CD4-positive, alpha-beta T cell treated with Interleukin-6 at 100 ng/mL for 8 hours (primary cell): ENCODE measurements around the gene CFAP73.
A peak's percentile ranks its signal among the peaks of the same experiment; 100 is the strongest.
"Not testable (repeated sequence)": the region's sequence is repeated elsewhere in the genome, so short reads cannot be mapped to it uniquely, and the experiment has no call there.

Experiments used
- DNase-seq: peaks from one replicate; pipeline ENCODE4 v3.0.0-alpha.2; 2020; ENCODE audit warnings: mixed read lengths, low spot score

Gene CFAP73

GRCh38 chr12:113149361-113150150, at the start of gene CFAP73:
Gene CFAP73 (plus strand): TSS chr12:113149724. CDS start chr12:113149858, 134 bp downstream.
- DNase-seq: no peak

GRCh38 chr12:113099764-113100163, 49.8 kb upstream of the CFAP73 start:
- no peak for DNase-seq

GRCh38 chr12:113101751-113102150, 47.8 kb upstream of the CFAP73 start:
- no peak for DNase-seq

GRCh38 chr12:113102811-113103210, 46.7 kb upstream of the CFAP73 start:
- DNase-seq: no peak

GRCh38 chr12:113103756-113104450, 45.6 kb upstream of the CFAP73 start:
- peak; percentile 72 for DNase-seq

- no peak for DNase-seq
These were observed 44.5 kb upstream of the CFAP73 start for GRCh38 chr12:113104953-113105510.

- no peak for DNase-seq
These were observed 43.8 kb upstream of the CFAP73 start for GRCh38 chr12:113105606-113106271.

- DNase-seq: no peak
These were observed 43.2 kb upstream of the CFAP73 start for GRCh38 chr12:113106361-113106760.

- no peak for DNase-seq
These were observed 41.2 kb upstream of the CFAP73 start for GRCh38 chr12:113108308-113108707.

GRCh38 chr12:113109360-113109759, 40.2 kb upstream of the CFAP73 start:
- no peak for DNase-seq

GRCh38 chr12:113109872-113110599, 39.5 kb upstream of the CFAP73 start:
- DNase-seq: no peak

- no peak for DNase-seq
These were observed 38.3 kb upstream of the CFAP73 start for GRCh38 chr12:113111247-113111646.

GRCh38 chr12:113112043-113112899, 37.3 kb upstream of the CFAP73 start:
- DNase-seq: no peak

GRCh38 chr12:113113397-113113796, 36.1 kb upstream of the CFAP73 start:
- no peak for DNase-seq

- no peak for DNase-seq
These were observed 34.9 kb upstream of the CFAP73 start for GRCh38 chr12:113114447-113115178.

- DNase-seq: no peak
These were observed 33.9 kb upstream of the CFAP73 start for GRCh38 chr12:113115455-113116126.

GRCh38 chr12:113116875-113117274, 32.6 kb upstream of the CFAP73 start:
- DNase-seq: no peak

GRCh38 chr12:113117684-113118083, 31.8 kb upstream of the CFAP73 start:
- DNase-seq: not testable (repeated sequence)

- DNase-seq: no peak
These were observed 31.4 kb upstream of the CFAP73 start for GRCh38 chr12:113118142-113118541.
